HPDE6-E6E7 (cell line): ENCODE measurements around the gene CNTF.
A peak's percentile ranks its signal among the peaks of the same experiment; 100 is the strongest.
"Not testable (repeated sequence)": the region's sequence is repeated elsewhere in the genome, so short reads cannot be mapped to it uniquely, and the experiment has no call there.

ENCODE experiments used
- DNase-seq: peaks from one replicate; pipeline ENCODE4 v3.0.0; 2011; ENCODE audit warnings: missing footprints; ENCODE audit errors: extremely low spot score

CNTF gene

GRCh38 chr11:58622344-58622743, at the start of gene CNTF:
TSS of gene CNTF (plus strand) at chr11:58622665. CDS start at chr11:58622753, 88 bp downstream.
- DNase-seq, result no peak

- not testable (repeated sequence) for DNase-seq
Measured at GRCh38 chr11:58572906-58573305, 49.6 kb upstream of the CNTF start.

DNA sequence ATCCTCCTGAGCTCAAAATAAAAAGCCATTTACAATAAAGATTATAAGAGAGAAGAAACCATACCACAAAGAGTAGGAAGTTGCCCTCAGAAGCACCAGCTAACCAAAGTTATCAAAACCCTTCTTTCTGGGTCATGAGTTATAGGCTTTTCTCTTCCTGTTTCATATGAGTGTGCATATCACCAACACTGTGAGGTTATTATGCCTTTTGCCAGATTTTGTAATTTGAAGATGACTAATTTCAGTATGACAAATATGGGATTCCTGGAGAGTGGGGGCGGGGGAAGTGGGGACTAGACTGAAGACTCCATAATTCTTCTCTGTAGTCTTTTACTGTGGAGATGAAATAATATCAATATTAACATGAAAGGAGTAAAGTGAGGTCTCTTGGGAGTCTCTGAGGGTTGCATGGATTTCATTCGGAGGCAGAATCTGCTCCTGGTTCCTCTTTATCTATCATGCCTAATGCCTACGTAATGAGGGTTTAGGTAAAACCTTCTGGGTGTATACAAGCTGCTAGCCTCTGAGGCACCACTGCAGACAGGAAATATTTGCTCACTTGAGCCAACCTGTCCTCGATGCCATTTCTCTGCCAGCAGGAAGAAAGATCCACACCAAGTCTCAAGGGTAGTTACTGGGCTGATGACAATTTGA, 48.9 kb upstream of the CNTF start:
- DNase-seq, result peak; percentile 51

DNA sequence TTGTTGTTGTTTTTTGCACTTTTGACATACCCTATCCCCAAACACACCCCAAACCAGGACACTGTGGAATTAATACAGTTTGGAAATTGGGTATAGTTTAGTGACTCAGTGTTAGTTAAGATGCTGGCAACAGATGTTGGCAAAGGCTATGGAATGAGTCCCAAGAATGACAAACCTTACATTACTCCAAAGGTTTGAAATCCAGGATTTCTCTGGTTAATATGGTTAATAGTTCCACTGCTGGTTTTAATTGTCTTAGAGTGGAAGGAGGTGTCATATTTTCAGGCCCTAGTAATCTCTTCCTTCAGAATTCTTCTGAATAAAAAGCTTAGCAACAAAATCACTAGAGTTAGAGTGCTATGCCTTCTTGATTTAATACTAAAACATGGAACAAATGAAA, 47.6 kb upstream of the CNTF start:
- DNase-seq, result no peak

GRCh38 chr11:58575377-58576020, 47.0 kb upstream of the CNTF start, which contains the start of gene LPXN:
TSS of gene LPXN (minus strand) at chr11:58575856. CDS start at chr11:58575772, 84 bp downstream.
- no peak for DNase-seq

GRCh38 chr11:58576887-58577471, 45.5 kb upstream of the CNTF start:
- no peak for DNase-seq

DNA sequence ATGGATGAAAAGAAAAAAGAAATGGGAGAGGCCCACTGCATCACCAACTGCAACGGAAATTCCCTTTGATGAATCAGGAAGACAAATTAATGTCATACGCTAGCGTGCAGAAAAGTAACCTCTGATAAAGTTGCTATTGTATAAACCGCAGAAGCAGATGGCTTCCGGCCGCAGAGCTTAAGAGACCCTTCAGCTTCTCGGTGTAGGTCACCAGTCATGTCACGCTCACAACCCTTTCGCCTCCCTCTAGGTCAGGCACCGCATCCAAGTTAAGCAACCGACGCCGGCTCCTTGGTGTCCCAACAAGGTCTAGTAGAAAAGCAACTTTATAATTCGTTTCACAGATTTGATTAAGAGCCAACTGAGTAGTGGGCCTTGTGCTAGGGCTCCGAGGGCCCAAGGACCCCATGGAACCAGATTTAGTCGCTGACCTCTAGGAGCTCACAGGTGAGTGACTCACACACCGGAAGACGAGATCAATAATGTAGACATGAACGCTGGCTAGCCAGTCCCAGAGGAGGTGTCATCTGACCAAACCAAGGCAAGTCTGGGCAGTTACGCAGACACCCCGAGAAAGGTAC, 44.8 kb upstream of the CNTF start:
- DNase-seq, result peak; percentile 12

GRCh38 chr11:58578136-58578634, 44.3 kb upstream of the CNTF start:
- DNase-seq, result peak; percentile 66

- peak; percentile 70 for DNase-seq
Measured at GRCh38 chr11:58578635-58579191, 43.8 kb upstream of the CNTF start, which contains the start of gene ZFP91. TSS of gene ZFP91 (plus strand) at chr11:58579063. CDS start at chr11:58579282, 219 bp downstream.

- peak; percentile 68 for DNase-seq
Measured at GRCh38 chr11:58579192-58580129, 43.0 kb upstream of the CNTF start.

DNA sequence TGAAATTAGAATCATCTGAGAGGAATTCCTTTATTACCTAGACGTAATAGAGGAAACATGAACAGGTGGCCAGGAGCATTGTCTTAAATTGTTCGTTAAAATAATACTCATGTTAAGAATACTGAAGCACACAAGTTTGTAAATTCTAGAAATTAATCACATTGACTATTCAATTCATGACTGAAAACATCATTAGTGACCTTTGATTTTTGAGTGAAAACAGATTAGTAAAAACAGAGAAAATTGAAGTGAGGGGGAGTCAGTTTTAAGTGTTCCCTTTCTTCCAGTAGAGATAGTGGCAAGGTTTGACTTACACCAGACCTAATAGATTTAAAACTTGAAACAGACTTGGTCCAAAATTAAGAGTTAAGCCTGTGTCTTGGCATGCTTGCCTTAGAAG, 42.2 kb upstream of the CNTF start:
- DNase-seq, result no peak

DNA sequence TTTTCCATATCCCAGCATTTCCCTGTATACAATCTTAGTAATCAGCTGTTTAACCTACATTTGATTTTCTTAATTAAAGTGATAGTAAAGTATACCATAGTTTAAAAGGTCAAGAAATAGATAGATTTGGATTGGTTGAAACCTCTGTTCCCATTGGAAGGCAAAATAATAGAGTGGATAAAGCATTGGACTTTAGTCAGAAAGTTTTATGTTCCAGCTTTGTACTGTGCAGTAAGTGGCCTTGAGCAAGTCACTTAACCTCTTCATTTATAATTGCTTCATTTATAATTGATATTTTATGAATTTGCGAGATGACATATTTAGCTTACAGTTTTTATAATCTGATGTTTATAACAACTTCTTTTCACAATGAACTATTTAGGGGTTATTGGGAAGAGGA, 40.0 kb upstream of the CNTF start:
- no peak for DNase-seq

GRCh38 chr11:58586998-58587397, 35.5 kb upstream of the CNTF start:
- no peak for DNase-seq

DNA sequence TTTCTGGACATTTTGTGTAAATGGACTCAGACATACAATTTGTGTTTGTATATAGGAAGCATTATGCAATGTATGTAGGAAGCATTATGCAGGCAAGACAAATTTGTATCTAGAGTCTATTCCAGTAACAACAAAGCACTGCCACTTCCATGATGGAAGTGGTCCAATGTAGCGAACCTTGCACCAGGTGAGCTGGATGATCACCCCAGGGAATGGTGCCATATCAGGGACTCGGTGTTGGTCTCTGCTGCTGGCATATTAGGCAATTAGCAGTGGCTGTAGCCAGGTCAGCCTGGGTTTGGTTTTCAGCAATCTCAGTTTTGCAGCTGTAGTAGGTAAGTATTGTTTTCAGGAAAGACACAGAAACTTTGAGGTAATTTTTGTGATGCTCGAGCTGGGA, 30.8 kb upstream of the CNTF start:
- no peak for DNase-seq

DNA sequence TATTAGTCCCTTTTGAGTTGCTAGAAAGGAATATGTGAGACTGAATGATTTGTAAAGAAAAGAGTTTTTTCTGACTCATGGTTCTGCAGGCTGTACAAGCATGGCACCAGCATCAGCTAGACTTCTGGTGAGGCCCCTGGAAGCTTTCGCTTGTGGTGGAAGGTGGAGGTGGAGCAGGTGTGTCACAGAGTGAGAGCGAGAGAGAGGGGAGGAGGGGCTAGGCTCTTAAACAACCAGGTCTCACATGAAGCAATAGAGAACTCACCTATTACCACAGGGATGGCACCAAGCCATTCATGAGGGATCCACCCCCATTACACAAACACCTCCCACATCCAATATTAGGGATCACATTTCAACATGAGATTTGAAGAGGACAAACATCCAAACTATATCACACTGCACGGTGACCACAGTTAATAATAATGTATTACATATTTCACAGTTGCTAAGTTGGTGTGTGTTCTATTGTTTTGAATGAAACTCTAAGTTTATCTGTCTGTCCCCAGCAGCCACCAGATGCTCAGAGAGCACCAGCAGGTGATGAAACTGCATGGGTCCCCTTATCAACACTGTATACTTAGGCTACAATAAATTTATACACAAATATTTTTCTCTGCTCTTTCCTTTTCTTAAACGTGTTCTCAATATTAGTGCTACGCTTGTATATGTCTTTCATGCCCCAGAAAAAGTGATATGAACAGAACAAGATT, 29.5 kb upstream of the CNTF start:
- DNase-seq, result no peak

- no peak for DNase-seq
Measured at GRCh38 chr11:58594826-58595225, 27.6 kb upstream of the CNTF start.

DNA sequence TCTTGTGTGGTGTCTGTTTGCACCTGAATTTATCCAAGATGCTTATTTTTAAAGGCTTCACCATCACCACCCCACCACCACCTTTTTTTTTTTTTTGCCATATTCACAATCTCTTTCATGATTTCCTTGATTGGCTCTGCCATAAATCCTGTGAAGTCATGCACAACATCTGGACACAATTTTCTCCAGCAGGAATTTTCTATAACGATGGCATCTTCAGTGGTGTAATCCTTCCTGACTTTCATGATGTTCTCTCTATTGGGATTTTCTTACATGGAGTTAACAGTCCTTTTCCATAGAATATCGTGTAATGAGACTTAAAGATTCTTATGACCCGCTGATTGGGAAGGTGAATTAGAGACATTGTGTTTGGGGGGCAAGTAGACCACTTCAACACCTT, 25.8 kb upstream of the CNTF start:
- no peak for DNase-seq

GRCh38 chr11:58597486-58598144, 24.9 kb upstream of the CNTF start:
- no peak for DNase-seq

- DNase-seq, result no peak
Measured at GRCh38 chr11:58600510-58600909, 22.0 kb upstream of the CNTF start.
